HPDE6-E6E7 (cell line): ENCODE measurements around the gene CBLB.
A peak's percentile ranks its signal among the peaks of the same experiment; 100 is the strongest.

Experiments
- DNase-seq: peaks from one replicate; pipeline ENCODE4 v3.0.0; 2011; ENCODE audit warnings: missing footprints; ENCODE audit errors: extremely low spot score

The CBLB gene

DNA sequence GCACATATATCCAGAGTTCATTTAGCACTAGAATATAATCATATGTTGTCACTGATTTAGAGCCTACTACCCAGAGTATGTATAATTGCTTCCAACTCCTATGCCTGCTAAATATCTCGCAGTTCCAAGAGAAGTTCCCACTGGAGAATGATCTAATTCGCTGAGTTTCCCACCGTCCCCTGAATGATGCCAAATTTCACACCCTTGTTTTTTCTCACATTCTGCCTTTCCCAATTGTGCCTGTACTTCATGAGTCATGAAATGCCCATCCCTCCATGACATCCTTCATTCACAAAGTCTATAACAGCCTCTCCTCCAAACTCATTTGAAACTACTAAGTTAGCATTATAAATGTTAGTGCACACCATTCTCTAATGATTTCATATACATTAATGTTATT lies 177.2 kb downstream of the CBLB start:
- no peak for DNase-seq

DNA sequence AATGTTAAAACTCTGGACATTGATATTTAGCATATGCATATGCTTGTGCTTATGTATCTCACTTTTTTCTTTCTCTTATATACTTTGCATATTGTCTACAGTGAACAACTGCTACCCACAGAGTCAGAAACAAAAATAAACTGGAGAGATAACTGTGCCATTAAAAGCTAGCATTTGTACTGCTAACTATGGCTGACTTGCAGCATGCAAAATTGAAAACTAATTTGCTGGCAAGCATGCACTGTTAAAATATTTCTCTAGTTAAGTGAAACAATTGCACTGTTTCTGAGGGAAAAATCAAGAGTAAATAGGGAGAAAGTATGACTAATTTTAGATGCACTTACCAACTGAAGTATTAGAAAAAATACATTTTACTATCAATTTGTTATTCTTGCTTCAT lies 177.8 kb downstream of the CBLB start:
- DNase-seq: no peak

DNA sequence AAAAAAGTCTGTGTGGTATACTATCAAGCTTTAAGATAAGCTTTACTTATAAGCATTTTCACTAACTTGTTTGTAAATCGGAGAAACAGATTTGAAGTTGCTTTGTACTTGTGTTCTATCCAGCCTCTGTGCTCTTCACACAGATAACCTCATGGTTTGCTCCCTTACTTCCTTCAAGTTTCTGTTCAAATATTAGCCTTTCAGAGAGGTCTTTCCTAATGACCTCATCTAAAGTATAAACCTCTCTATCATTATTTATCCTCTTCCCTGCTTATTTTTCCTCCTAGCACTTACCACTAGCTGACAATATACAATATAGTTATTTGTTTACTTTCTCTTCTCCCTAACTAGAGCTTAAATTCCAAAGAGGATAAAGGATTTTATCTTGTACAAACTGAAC lies 180.0 kb downstream of the CBLB start:
- DNase-seq: no peak

DNA sequence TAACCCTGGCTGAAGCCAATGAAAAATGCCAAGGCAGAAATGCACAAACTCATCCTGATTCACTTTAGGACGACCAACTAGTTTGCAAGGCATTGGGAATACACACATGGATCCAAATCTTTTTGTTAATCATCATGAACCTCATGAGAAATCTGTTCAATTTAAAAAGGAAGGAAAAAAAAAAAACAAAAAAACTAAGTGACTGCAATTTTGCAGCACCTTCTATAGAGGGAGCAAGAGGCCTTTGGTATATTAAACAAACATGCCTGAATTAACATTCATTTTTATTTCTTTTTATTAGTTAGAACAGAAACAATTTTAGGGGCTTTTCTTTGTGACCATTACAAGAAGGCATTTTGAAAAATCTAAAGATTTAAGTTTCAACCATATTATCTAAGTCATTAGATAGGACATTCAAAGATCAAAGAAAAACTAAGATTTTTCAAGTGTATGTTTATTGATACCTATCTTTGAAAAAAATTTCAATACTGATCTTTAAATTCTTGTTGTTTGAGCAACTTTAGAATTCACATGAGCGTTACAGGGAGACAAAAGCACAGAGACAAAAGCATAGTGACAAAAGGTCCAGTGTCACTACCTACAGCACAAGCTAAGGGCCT lies 182.4 kb downstream of the CBLB start:
- peak; percentile 3 for DNase-seq

DNA sequence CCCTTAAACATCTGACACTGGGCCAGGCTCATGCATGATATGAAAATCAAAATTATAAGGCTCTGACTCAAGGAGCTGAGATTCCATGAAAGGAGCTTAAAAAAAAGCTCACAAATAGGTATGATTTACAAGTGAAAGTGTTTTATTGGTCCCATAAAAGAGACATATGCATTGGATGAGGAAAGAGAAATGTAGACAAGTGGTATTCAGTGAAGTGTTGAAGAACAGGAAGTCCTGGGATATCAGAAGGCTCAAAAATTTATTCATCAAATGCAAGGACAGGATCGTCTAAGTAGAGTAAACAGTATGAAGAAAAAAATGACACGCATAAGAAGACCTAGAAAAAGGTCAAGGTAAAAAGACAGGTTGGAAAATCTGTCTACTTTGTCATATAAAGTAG lies 188.9 kb downstream of the CBLB start:
- DNase-seq: no peak

DNA sequence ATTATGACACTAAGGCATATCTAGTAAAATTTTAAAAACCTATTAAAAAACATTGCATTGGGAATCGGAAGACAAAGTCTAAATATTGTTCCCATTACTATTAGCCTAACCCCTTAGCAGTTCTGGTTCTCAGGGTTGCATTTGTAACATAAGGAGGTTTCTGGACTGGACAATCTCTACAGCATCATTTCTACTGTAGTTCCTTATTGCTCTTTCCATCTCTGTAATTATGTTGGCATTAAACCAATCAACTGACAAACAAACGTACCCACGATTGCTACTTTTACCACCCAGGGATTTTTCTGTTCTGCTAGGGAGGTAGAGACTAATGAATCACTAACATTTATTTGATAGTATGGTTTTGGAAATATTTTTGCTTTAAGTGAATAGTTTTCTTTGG lies 190.8 kb downstream of the CBLB start:
- no peak for DNase-seq

DNA sequence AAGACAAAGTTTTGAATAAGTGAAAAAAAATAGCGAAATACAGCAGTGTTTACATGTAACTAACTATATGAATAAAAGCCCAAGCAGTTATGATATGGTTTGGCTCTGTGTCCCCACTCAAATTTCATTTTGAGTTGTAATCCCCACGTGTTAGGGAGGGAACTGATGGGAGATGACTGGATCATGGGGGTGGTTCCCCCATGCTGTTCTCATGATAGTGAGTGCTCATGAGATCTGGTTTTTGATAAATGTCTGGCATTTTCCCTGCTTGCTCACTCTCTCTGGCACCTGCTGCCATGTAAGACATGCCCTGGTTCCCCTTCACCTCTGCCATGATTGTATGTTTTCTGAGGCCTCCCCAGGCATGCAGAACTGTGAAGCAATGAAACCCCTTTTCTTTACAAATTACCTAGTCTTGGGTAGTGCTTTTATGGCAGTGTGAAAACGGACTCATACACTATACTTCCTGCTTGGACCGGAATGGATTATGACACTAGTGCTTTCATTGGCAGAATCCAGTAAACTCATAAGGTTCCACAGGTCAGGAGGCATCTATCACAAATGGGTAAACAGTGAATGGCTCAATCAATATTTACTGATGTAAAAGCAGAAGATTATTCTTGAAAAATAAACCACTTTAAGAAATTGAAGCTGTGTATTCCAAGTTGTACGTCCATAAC lies 192.1 kb downstream of the CBLB start:
- no peak for DNase-seq

DNA sequence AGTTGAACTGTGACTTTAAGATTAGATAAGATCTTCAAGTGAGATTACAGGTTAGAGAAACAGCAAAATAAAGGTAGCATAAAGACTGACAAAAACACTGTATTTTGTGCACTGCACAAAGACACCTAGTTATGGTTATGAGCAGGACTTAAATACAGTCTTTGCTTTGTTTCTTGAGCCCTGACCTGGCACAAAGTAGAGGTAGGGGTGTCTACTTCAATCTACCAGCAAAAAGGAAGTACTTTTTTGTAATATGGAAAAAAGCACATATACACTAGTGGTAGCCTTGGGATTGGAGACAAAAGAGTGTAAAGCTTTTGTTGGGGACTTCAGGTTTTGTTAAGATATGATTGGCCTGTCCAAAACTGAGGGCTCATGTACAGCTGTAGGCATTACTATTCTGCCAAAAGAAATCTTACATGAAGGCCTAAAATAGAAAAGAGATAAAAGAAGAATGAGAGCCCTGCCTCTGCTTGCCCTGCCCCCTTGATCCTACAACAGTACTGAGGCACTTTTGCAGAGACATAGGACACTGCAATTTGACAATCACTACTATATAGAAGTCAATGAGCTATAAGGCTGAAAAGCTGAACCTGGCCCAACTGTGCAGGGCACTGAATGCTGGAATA lies 194.3 kb downstream of the CBLB start:
- no peak for DNase-seq

DNA sequence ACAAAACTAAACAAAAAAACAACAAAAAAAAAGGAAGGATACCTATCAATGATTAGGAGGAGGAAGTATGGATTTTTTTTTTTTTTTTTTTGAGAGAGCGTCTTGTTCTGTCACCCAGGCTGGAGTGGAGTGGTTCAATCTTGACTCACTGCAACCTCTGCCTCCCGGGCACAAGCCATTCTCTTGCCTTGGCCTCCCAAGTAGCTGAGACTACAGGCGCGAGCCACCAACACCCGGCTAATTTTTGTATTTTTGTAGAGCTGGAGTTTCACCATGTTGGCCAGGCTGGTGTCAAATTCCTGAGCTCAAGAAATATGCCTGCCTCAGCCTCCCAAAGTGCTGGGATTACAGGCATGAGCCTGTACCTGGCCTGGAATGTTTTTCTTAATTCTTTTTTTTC lies 195.8 kb downstream of the CBLB start:
- no peak for DNase-seq

DNA sequence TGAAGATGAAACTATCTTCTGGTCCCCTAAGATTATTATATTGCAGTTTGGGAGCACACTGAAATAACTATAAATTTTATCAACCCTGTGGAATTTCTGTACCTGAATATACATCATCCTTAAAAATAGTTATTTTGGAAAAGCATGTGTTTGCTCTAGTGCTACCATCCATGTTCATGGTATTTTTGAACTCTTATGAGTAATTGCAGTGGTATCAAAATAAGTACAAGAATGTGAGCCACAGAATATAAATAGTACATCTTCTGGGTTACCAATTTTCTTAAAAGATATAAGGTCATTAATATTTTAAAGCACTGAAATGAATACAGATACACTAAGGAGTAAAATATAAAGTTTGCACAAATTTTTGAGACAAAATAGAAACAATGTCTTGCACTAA lies 206.5 kb downstream of the CBLB start:
- DNase-seq: no peak

DNA sequence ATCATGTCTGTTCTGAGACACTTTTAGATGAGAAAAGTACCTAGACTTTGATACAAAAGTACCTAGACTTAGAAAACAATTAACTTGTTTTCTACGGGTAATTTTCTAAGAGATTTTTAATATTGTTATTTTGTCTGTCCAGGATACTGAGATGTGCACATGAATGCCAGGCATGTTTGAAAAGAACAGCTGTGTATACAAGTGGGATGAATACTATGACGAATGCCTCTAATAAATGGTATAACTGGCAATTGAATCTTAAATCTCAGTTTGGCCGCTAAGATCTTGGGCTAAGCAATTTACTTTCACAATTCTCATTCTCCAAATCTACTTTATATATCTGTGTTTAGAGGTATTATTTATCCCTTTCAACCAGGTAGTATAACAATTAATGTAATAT lies 207.4 kb downstream of the CBLB start:
- DNase-seq: no peak

DNA sequence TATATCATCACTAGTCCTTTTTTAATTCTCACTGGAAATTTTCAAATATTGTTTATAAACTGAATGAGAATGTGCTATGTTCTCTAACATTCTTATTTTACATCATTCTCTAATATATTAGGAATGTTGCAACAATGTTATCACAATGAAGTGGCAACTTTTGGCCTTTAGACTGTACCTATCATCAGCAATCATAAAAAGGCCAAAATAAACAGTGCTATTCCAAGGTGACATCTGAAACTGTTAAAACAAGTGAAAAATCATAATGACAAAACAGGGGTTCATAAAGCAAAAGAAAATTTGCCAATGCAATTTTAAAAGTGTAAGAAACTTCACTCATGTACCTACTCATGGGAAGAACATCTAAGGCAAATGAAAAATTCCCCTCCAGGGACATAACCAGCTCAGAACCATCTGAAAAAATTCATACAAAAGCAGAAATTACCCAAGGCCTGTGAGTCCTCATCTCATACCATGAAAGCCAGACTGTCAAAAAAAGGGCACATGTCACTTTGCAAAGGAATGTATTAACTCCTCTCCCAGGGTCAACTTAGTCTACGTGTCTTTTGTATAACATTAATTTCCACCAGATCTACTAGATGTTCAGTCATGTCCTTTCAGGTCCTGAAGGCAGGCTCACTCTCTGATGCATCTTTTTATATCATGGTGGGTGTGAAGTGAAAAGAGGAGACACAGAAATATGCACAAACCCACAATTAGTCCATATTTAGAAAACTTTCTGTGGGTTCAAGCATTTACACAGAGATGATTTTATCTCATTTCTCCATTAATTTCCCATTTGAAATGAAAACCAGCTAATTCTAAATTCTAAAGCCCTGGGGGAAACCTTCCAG lies 211.9 kb downstream of the CBLB start:
- no peak for DNase-seq

DNA sequence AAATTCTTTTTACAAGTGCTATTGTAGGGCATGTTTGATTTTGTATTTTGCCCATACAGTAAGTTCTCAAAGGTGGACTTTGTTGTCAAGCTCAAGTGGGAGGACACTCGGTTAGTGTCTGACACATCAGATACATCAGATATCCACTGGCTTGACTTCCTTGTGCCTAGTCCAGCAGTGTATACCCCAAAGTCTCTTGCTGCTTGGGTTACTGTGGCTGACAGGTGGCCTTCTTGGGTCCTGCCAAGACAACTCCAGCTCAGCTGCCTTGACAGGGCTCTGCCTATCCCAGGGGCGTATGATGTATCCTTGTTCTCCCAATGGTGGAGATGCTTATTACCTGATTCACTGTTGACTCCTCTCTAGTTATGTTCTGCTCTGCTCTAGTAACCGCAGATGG lies 214.9 kb downstream of the CBLB start:
- DNase-seq: no peak

DNA sequence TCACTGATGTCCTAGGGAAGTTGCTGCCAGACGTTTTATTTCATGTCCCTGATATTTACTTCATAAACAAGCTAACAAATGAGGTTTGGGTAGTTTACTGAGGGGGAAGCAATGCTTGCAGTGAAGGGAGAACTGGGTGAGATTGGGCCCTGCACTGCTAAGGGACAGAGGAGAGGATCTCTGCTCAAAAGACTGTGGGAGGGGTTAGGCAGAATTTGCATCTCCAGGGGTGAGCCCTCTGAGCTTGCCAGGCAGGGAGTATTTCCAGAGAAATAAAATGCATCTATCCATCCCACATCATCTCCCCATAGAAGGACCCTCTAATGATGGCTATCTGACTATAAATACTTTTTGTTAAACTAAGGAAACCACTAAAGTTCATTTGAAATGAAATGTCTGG lies 215.6 kb downstream of the CBLB start:
- DNase-seq: no peak

DNA sequence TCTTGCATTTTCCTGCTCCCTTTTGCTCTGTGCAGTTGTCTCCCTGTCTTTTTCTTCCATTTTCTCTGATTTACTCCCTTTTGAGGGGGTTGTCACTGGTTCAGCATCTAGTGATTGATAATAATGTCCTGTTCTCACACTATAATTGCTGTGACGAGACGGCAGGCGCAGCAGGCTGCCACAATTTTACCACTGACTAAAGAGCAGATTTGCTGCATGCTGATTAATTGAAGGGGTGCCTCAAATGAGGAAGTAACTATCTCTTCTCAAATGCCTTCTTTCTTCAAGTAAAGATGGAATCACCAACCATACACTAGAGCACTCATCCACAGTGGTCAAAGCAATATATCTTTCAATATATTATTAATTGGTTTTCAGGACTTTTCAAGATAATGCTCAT lies 219.3 kb downstream of the CBLB start:
- DNase-seq: no peak

DNA sequence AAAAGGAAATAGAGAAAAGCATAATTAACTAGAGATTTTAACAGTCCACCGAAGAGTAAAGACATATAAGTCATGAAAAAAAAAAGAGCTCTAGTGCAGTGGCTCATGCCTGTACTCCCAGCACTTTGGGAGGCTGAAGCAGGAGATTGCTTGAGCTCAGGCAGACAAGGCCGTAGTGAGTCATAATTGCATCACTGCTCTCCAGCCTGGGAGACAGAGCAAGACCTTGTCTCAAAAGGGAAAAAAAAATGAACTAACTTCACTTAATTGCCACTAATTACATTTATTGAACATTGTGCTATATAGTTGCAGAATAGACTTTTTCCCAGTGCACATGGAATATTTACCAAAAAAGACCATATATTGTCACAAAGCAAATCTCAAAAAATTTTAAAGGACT lies 221.8 kb downstream of the CBLB start:
- no peak for DNase-seq

DNA sequence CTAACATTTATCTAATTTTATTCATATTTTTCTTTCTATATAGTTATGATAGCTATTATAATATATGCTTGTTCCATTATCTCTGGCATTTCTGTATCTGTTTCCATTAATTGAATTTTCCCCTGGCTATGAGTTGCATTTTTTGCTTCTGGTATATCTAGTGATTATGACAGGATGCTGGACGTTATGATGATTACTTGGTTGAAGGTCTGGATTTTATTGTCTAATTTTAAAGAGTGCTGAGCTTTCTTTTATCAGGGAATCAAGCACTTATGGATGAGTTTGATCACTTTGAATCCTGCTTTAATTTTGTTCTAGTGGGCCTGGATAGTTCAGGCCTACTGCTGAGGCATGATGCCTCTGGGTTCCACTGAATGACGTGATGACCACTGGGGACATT lies 229.7 kb downstream of the CBLB start:
- no peak for DNase-seq

DNA sequence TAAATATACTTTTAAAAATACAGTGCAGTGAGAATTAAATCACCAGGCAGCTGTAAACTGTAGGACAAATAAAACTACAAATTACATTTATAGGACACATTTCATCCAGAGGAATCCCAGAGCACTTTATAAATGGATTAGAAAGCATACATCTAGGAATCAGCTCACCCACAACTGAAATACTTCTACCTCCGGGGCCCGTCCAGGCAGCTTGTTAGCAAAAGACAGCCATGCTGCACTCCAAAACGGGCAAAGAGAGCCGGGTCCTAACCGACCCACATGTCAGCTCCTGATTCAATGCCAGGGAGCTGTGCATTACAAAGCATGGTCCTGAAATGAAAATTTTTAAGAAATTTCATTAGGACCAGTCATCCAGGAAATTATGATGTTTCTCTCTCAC lies 234.1 kb downstream of the CBLB start:
- no peak for DNase-seq

DNA sequence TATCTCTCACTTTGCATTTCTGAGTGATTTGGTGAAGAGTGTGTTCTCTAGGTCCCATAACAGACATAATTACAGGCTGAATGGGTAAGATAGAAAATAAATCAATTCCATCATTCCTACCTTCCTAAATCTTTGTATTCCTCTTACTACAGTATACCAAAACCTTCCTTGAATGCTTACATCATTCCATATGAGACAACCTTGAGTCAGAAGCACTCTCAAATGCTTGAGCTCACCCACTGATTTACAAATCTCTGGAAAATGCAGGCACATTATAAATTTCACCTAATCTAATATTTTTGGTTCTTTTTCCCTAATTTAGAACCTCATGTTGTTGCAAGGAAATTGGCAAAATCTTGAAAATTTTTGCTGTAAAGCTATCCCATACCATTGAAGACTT lies 239.1 kb downstream of the CBLB start:
- DNase-seq: no peak

DNA sequence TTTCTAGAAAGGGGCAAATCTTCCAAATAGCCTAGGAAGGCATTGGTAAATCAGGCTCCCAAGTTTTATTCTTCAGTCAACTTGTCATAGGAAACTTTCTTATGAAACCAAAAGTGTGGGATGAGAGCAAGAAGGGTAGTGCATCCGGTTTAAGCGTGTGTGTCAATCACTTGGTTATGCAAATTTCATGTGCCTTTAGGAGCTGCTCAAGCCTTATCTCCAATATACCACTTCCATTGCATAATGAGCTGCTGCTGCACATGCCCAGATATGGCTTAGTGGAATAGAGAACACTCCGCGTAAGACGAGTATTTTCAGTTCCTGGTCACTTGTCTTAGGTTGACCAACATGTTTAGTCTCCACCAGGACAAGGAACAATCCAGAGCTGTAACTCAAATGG lies 242.1 kb downstream of the CBLB start:
- DNase-seq: no peak

DNA sequence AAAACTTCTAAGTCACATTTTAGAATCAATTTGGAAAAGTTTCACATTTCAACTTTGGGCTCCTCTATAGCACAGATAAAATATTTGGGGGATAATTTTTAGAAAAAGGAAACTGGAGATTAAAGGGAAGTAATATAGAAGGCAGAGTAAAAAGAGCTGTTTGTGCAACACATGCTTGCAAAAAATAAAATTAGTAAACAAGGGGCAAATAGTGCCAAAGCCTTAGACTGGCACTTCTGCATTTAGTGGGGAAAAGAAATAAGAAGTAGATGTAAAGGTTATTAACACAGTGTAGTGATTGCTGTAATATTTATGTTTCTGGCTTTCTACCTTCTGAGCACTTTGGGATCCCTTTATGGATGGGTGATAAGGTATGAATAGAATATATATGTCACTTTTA lies 246.6 kb downstream of the CBLB start:
- no peak for DNase-seq

DNA sequence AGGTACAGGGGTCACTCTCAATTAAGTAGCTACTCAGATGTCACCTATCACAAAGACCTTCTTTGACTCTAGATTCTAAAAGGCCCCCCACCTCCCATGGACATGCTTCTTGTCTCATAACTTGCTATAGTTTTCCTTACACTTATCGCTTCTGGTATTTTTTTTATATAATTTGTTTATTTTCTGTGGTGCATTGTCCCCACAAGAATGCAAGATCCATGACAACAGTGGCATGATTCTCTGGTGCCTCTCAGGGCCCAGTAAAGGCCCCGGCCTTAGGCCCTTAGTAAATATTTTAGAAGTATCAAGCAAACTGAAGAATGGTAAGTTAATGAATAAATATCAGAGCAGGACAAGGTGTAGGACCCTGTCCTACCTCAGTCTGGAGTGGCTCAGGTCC lies 248.6 kb downstream of the CBLB start:
- DNase-seq: no peak

DNA sequence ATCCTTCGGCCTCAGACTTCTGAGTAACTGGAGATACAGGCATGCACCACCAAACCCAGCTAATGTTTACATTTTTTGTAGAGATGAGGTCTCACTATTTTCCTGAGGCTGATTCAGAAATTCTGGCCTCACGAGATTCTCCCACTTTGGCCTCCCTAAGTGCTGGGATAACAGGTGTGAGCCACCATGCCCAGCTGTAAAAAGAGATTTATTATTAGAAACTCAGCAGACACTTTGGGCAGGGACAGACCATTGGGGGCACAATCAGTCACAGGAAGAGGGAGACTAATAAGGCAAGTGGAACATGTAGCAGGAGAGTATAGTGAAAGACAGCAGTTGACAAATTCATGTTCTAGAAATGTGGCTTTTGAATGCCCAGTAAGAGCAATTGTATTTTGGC lies 249.2 kb downstream of the CBLB start:
- no peak for DNase-seq
